Endothelial cell of umbilical vein (primary cell): ENCODE data around the gene LBX2. TPM values are rescaled to one million over a fixed set of nuclear protein-coding genes. Genes with fewer than 3 reads are reported as not detected.

ENCODE experiments used
- BruUV-seq: library from RNA; stranded (reverse); fragments of 400-500 nt; replicated peaks from 2 replicates; lab custom pipeline; 2021; lab: Mats Ljungman, UMichigan
- CTCF ChIA-PET: fragments of 300-600, 350-600 bp; sonication (Branson Sonifier 250); formaldehyde crosslinking; loops from one replicate; lab custom pipeline; 2021; ENCODE audit warnings: antibody characterized with exemption, inconsistent platforms; lab: Charles Lee
- POLR2A ChIA-PET: fragments of 300-600, 350-600 bp; sonication (Branson Sonifier 250); formaldehyde crosslinking; loops from one replicate; lab custom pipeline; 2021; ENCODE audit warnings: antibody characterized with exemption, inconsistent platforms; lab: Charles Lee
- DNase-seq: peaks from one replicate; pipeline ENCODE4 v3.0.0-alpha.2; 2011; ENCODE audit warnings: low read depth, low spot score
- FAIRE-seq: peaks from 2 replicates; lab custom pipeline; 2011; peaks lifted over from hg19 to GRCh38; lab: Jason Lieb, UNC
- H2AFZ ChIP-seq: 2 replicates; pipeline ENCODE4 v1.6.0; 2012; ENCODE audit warnings: low read depth, low read length, control low read depth, inconsistent platforms
- H3K27ac ChIP-seq: 2 replicates; pipeline ENCODE4 v1.5.1; 2011; ENCODE audit warnings: low read depth, mild to moderate bottlenecking, control low read depth, low read length, moderate library complexity; ENCODE audit not compliant: insufficient read depth
- H3K27me3 ChIP-seq, 2 experiments: 2 replicates each; pipeline versions ENCODE4 v1.6.0 to v1.6.1; 2011; ENCODE audit warnings: low read length in 2 of 2, mixed read lengths in 1 of 2; ENCODE audit not compliant: control insufficient read depth in 2 of 2, insufficient read depth in 2 of 2
- H3K36me3 ChIP-seq, 2 experiments: 2 replicates in 1 of 2; 3 replicates in 1 of 2; pipeline ENCODE4 v1.5.1; 2011; ENCODE audit warnings: low read length in 2 of 2, mild to moderate bottlenecking in 1 of 2, moderate library complexity in 1 of 2; ENCODE audit not compliant: control insufficient read depth in 2 of 2, insufficient read depth in 2 of 2; ENCODE audit errors: extremely low read depth in 1 of 2
- H3K4me1 ChIP-seq: 3 replicates; pipeline ENCODE4 v1.5.1; 2011; ENCODE audit warnings: mild to moderate bottlenecking, low read length; ENCODE audit not compliant: control insufficient read depth, insufficient read depth; ENCODE audit errors: extremely low read depth
- H3K4me2 ChIP-seq: 2 replicates; pipeline ENCODE4 v1.6.1; 2011; ENCODE audit warnings: low read length, control low read depth, mixed read lengths; ENCODE audit not compliant: insufficient read depth
- H3K4me3 ChIP-seq, 3 experiments: fragments of 200-600 bp in 1 of 3; sonication (generic), shearing (Covaris generic) in 1 of 3; replicated peaks in 1 of 3; 2 replicates each; pipeline ENCODE4 v1.5.1; 2011 to 2016; ENCODE audit warnings: control low read depth in 3 of 3, low read length in 3 of 3, mild to moderate bottlenecking in 2 of 3, inconsistent platforms in 1 of 3, low read depth in 1 of 3, moderate library complexity in 1 of 3; ENCODE audit not compliant: insufficient read depth in 1 of 3
- H3K79me2 ChIP-seq: 2 replicates; pipeline ENCODE4 v1.6.0; 2012; ENCODE audit warnings: low read length, inconsistent platforms; ENCODE audit not compliant: control insufficient read depth, insufficient read depth
- H3K9ac ChIP-seq: replicated peaks from 2 replicates; pipeline ENCODE3; 2011; ENCODE audit warnings: low read length, control low read depth; ENCODE audit not compliant: insufficient read depth; ENCODE audit errors: extremely low read depth
- H3K9me1 ChIP-seq: replicated peaks from 3 replicates; pipeline ENCODE4 v1.6.0; 2011; ENCODE audit warnings: mild to moderate bottlenecking, low read length; ENCODE audit not compliant: control insufficient read depth, insufficient read depth; ENCODE audit errors: extremely low read depth
- H3K9me3 ChIP-seq: replicated peaks from 2 replicates; pipeline ENCODE4 v1.5.1; 2012; ENCODE audit warnings: low read length, inconsistent platforms; ENCODE audit not compliant: control insufficient read depth, insufficient read depth
- H4K20me1 ChIP-seq: replicated peaks from 2 replicates; pipeline ENCODE3; 2011; ENCODE audit warnings: mild to moderate bottlenecking, low read length; ENCODE audit not compliant: control insufficient read depth, insufficient read depth; ENCODE audit errors: extremely low read depth
- EZH2 ChIP-seq: IDR thresholded peaks from 2 replicates; pipeline ENCODE4 v1.6.1; 2012; ENCODE audit warnings: borderline replicate concordance, low read depth, mild to moderate bottlenecking, moderate library complexity, low read length, inconsistent platforms; ENCODE audit not compliant: severe bottlenecking
- FOS ChIP-seq: IDR thresholded peaks from 2 replicates; pipeline ENCODE4 v1.6.1; 2011; ENCODE audit warnings: mild to moderate bottlenecking, low read length, moderate library complexity, borderline replicate concordance; ENCODE audit not compliant: insufficient read depth
- GATA2 ChIP-seq: IDR thresholded peaks from 2 replicates; pipeline ENCODE4 v1.7.0; 2011; ENCODE audit warnings: low read depth, mild to moderate bottlenecking, moderate library complexity, mixed read lengths, low read length; ENCODE audit not compliant: insufficient read length, insufficient read depth
- JUN ChIP-seq: IDR thresholded peaks from 2 replicates; pipeline ENCODE4 v1.6.1; 2011; ENCODE audit warnings: borderline replicate concordance, low read depth; ENCODE audit not compliant: insufficient read length, insufficient read depth
- MAX ChIP-seq: IDR thresholded peaks from 2 replicates; pipeline ENCODE4 v1.6.1; 2011; ENCODE audit not compliant: insufficient read depth, insufficient read length
- MYC ChIP-seq: IDR thresholded peaks from one replicate; pipeline ENCODE4 v1.6.1; 2011; ENCODE audit warnings: mild to moderate bottlenecking, low read depth, low read length
- POLR2A ChIP-seq: IDR thresholded peaks from 2 replicates; pipeline ENCODE4 v1.6.1; 2012; ENCODE audit warnings: low read depth, mild to moderate bottlenecking, control low read depth, low read length
- dilution Hi-C: fragments of 300-500 bp; cut with MboI; formaldehyde crosslinking; loops from one replicate; pipeline ENCODE4 v1.15.0; 2019; ENCODE audit warnings: low sequenced_read_pairs; ENCODE audit not compliant: extremely low pct_ligation_motif_present
- intact Hi-C: fragments of 100-400 bp; cut with micrococcal nuclease; formaldehyde crosslinking; loops from one replicate; pipeline ENCODE4 v1.10.0; 2022
- polyA plus RNA-seq, 4 experiments: library from polyadenylated mRNA; depleted of rRNA in 3 of 4; stranded (reverse) in 3 of 4; unstranded in 1 of 4; fragments of >200 nt; gene quantifications; 2 replicates each; pipeline versions ENCODE4 v1.2.1 to v1.2.3, GENCODE V29; 2011 to 2012; ENCODE audit warnings: missing spikeins in 1 of 4
- total RNA-seq: library from RNA; stranded (reverse); gene quantifications from 2 replicates; pipeline ENCODE4 v1.2.3, GENCODE V29; 2021
- TF ChIP-seq, protein P1 (sequence below), 2 donors: IDR thresholded peaks; 1 replicate in 1 of 2; 2 replicates in 1 of 2; pipeline ENCODE4 v1.5.1; 2011; ENCODE audit warnings: low read length in 2 of 2, mild to moderate bottlenecking in 2 of 2, moderate library complexity in 2 of 2, control low read depth in 1 of 2, inconsistent platforms in 1 of 2, low read depth in 1 of 2; ENCODE audit not compliant: insufficient read depth in 1 of 2; ENCODE audit errors: extremely low read depth in 1 of 2

The LBX2 gene
- total and polyA plus RNA-seq, 2 donors (not counting 3 experiments of a cell fraction or from before 2014, with no cell fraction given): 2.8 to 3.8 TPM

- Histone ChIP-seq H4K20me1 (no peaks in the 10 kb centered on the region), H3K27me3 (peaks cover 23 to 31% of the 10 kb centered on the region in 2 experiments), H3K4me2 (no peak overlapping the region), H3K79me2 (no peaks in the 10 kb centered on the region), H3K9me3 (no peaks in the 10 kb centered on the region), H3K4me3 (no peak overlapping the region), H3K4me1 (no peaks in the 10 kb centered on the region), H2AFZ (no peak overlapping the region), H3K36me3 (no peaks in the 10 kb centered on the region), H3K27ac (no peak overlapping the region), H3K9ac (no peak overlapping the region), H3K9me1 (no peaks in the 10 kb centered on the region)
- ChIA-PET CTCF (no interaction called here), POLR2A (no interaction called here)
- DNase-seq: no peak
- no peak for FAIRE-seq
- TF ChIP-seq JUN (no peak), POLR2A (no peak), MAX (no peak), FOS (no peak), EZH2 (no peak), MYC (no peak), GATA2 (no peak)
- TF ChIP-seq, protein P1, sequence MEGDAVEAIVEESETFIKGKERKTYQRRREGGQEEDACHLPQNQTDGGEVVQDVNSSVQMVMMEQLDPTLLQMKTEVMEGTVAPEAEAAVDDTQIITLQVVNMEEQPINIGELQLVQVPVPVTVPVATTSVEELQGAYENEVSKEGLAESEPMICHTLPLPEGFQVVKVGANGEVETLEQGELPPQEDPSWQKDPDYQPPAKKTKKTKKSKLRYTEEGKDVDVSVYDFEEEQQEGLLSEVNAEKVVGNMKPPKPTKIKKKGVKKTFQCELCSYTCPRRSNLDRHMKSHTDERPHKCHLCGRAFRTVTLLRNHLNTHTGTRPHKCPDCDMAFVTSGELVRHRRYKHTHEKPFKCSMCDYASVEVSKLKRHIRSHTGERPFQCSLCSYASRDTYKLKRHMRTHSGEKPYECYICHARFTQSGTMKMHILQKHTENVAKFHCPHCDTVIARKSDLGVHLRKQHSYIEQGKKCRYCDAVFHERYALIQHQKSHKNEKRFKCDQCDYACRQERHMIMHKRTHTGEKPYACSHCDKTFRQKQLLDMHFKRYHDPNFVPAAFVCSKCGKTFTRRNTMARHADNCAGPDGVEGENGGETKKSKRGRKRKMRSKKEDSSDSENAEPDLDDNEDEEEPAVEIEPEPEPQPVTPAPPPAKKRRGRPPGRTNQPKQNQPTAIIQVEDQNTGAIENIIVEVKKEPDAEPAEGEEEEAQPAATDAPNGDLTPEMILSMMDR (IDR thresholded peaks at IDR 0.05; ENCODE audit: extremely low read depth in 1 of 2, insufficient read depth in 1 of 2, low read depth in 1 of 2, low read length in 2 of 2): no peak
- intact Hi-C loops (no loop called here), dilution Hi-C loops (no loop called here)
- no TSS peak for BruUV-seq
Observed at GRCh38 chr2:74542978-74543377, 43.6 kb upstream of the LBX2 start.
